Muscle layer of colon (tissue), 2 donors: ENCODE results near the gene NIT2.
"Not testable (repeated sequence)": the region's sequence is repeated elsewhere in the genome, so short reads cannot be mapped to it uniquely, and the experiment has no call there.

Experiments
- H3K27ac ChIP-seq: one replicate; pipeline ENCODE4 v1.7.0; 2013; ENCODE audit warnings: low read depth, mild to moderate bottlenecking, low read length, moderate library complexity
- H3K27me3 ChIP-seq, 2 donors: one replicate each; pipeline ENCODE4 v1.7.0; 2013; ENCODE audit warnings: low read length in 2 of 2, mild to moderate bottlenecking in 2 of 2; ENCODE audit not compliant: insufficient read depth in 2 of 2, control insufficient read depth in 1 of 2
- H3K36me3 ChIP-seq: one replicate; pipeline ENCODE4 v1.7.0; 2013; ENCODE audit warnings: mild to moderate bottlenecking, low read length; ENCODE audit not compliant: insufficient read depth
- H3K4me1 ChIP-seq: one replicate; pipeline ENCODE4 v1.7.0; 2013; ENCODE audit warnings: mild to moderate bottlenecking, low read length; ENCODE audit not compliant: insufficient read depth
- H3K4me3 ChIP-seq, 2 donors: one replicate each; pipeline ENCODE4 v1.7.0; 2013; ENCODE audit warnings: low read length in 2 of 2, low read depth in 1 of 2, mild to moderate bottlenecking in 1 of 2, moderate library complexity in 1 of 2
- H3K9ac ChIP-seq: one replicate; pipeline ENCODE4 v1.7.0; 2013; ENCODE audit warnings: low read length
- H3K9me3 ChIP-seq: one replicate; pipeline ENCODE4 v1.7.0; 2013; ENCODE audit warnings: mild to moderate bottlenecking, low read length
- donor health status: abdominal sarcoma.
- donor health status: Adenocarcinoma of cecum.

The NIT2 gene

DNA sequence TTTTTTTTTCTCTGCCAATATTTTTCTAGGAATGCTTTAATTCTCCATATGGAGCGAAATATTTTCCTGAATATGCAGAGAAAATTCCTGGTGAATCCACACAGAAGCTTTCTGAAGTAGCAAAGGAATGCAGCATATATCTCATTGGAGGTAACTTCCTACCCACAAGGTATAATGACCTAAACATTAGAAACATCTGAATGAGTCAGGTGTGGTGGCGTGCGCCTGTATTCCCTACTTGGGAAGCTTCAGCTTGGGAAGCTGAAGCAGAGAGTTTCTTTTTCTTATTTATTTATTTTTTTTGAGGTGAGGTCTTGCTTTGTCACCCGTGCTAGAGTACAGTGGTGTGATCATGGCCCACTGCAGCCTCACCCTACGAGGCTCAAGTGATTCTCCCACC lies 5.2 kb downstream of the NIT2 start:
- Histone ChIP-seq H3K27ac (no peak overlapping the region), H3K36me3 (peaks cover 28% of the 10 kb centered on the region), H3K4me1 (peaks cover 9% of the 10 kb centered on the region), H3K9ac (no peak overlapping the region), H3K27me3 (no peaks in the 10 kb centered on the region), H3K9me3 (peaks cover 4% of the 10 kb centered on the region), H3K4me3 (no peak overlapping the region)

DNA sequence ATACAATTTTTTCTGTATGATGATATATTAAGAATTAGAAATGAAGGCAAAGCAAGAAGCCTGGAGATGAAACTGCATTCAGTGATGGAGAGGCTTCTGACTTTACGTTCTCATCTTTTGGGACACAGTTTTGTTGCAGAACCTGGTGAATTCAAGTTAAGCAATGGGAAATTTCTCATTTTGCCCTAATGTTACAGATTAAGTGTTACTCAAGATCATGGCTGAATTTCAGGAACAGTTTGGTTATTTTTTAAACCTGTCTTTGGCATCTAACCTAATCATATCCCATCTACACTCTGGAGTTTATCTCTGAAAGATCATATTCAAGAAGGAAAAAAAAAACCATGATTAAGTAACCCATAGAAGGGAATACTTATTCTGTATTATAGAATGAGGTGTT lies 6.0 kb downstream of the NIT2 start:
- H3K36me3 ChIP-seq = peaks cover 33% of the 10 kb centered on the region
- H3K9me3 ChIP-seq = peaks cover 4% of the 10 kb centered on the region

GRCh38 chr3:100348727-100349126 lies 14.2 kb downstream of the NIT2 start:
- Histone ChIP-seq H3K36me3 (peaks cover 59% of the 10 kb centered on the region), H3K27ac (no peak overlapping the region), H3K4me1 (no peaks in the 10 kb centered on the region), H3K27me3 (no peaks in the 10 kb centered on the region), H3K9ac (no peak overlapping the region), H3K4me3 (no peak overlapping the region), H3K9me3 (no peaks in the 10 kb centered on the region)

More for the DNA sequence above, 6.0 kb downstream of the NIT2 start:
- Histone ChIP-seq H3K4me1 (peaks cover 5% of the 10 kb centered on the region), H3K27ac (no peak overlapping the region), H3K9ac (no peak overlapping the region), H3K27me3 (no peaks in the 10 kb centered on the region), H3K4me3 (no peak overlapping the region)

DNA sequence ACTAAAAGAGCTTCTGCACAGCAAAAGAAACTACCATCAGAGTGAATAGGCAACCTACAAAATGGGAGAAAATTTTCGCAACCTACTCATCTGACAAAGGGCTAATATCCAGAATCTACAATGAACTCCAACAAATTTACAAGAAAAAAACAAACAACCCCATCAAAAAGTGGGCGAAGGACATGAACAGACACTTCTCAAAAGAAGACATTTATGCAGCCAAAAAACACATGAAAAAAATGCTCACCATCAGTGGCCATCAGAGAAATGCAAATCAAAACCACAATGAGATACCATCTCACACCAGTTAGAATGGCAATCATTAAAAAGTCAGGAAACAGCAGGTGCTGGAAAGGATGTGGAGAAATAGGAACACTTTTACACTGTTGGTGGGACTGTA lies 17.2 kb downstream of the NIT2 start:
- H3K9me3 ChIP-seq, H3K27me3 ChIP-seq, H3K9ac ChIP-seq, H3K4me3 ChIP-seq, H3K4me1 ChIP-seq, H3K27ac ChIP-seq: not testable (repeated sequence)
- peaks cover 64% of the 10 kb centered on the region for H3K36me3 ChIP-seq

GRCh38 chr3:100352296-100353231 lies 18.0 kb downstream of the NIT2 start:
- H3K9ac ChIP-seq = no peak overlapping the region
- H3K4me3 ChIP-seq = no peak overlapping the region
- no peaks in the 10 kb centered on the region for H3K9me3 ChIP-seq
- no peaks in the 10 kb centered on the region for H3K4me1 ChIP-seq
- H3K27me3 ChIP-seq = no peaks in the 10 kb centered on the region
- peaks cover 62% of the 10 kb centered on the region for H3K36me3 ChIP-seq
- H3K27ac ChIP-seq = no peak overlapping the region

GRCh38 chr3:100354850-100355249 lies 20.3 kb downstream of the NIT2 start:
- H3K4me3 ChIP-seq = no peak overlapping the region
- H3K9ac ChIP-seq = no peak overlapping the region
- no peaks in the 10 kb centered on the region for H3K27me3 ChIP-seq
- peaks cover 44% of the 10 kb centered on the region for H3K36me3 ChIP-seq
- H3K9me3 ChIP-seq = no peaks in the 10 kb centered on the region
- no peaks in the 10 kb centered on the region for H3K4me1 ChIP-seq
- H3K27ac ChIP-seq = no peak overlapping the region

GRCh38 chr3:100358413-100358812 lies 23.9 kb downstream of the NIT2 start:
- Histone ChIP-seq H3K27ac (no peak overlapping the region), H3K4me1 (no peaks in the 10 kb centered on the region)

GRCh38 chr3:100359035-100359434 lies 24.5 kb downstream of the NIT2 start:
- no peaks in the 10 kb centered on the region for H3K4me1 ChIP-seq
- peaks cover 24% of the 10 kb centered on the region for H3K36me3 ChIP-seq
- H3K27ac ChIP-seq = no peak overlapping the region
- H3K9me3 ChIP-seq = no peaks in the 10 kb centered on the region
- H3K9ac ChIP-seq = no peak overlapping the region
- H3K4me3 ChIP-seq = no peak overlapping the region
- H3K27me3 ChIP-seq = no peaks in the 10 kb centered on the region

More at GRCh38 chr3:100358413-100358812, 23.9 kb downstream of the NIT2 start:
- H3K9me3 ChIP-seq = no peaks in the 10 kb centered on the region
- no peak overlapping the region for H3K9ac ChIP-seq
- no peaks in the 10 kb centered on the region for H3K27me3 ChIP-seq
- peaks cover 30% of the 10 kb centered on the region for H3K36me3 ChIP-seq
- H3K4me3 ChIP-seq = no peak overlapping the region

- no peak overlapping the region for H3K9ac ChIP-seq
- no peak overlapping the region for H3K4me3 ChIP-seq
- no peaks in the 10 kb centered on the region for H3K4me1 ChIP-seq
- H3K9me3 ChIP-seq = no peaks in the 10 kb centered on the region
- peaks cover 21% of the 10 kb centered on the region for H3K36me3 ChIP-seq
- H3K27me3 ChIP-seq = no peaks in the 10 kb centered on the region
- no peak overlapping the region for H3K27ac ChIP-seq
Measured at GRCh38 chr3:100360757-100361496, 26.4 kb downstream of the NIT2 start.

GRCh38 chr3:100361897-100362296 lies 27.3 kb downstream of the NIT2 start:
- no peak overlapping the region for H3K9ac ChIP-seq
- H3K4me3 ChIP-seq = no peak overlapping the region
- H3K4me1 ChIP-seq = no peaks in the 10 kb centered on the region
- H3K36me3 ChIP-seq = peaks cover 31% of the 10 kb centered on the region
- H3K27ac ChIP-seq = no peak overlapping the region
- no peaks in the 10 kb centered on the region for H3K9me3 ChIP-seq
- H3K27me3 ChIP-seq = no peaks in the 10 kb centered on the region

- Histone ChIP-seq H3K9ac (no peak overlapping the region), H3K36me3 (peaks cover 43% of the 10 kb centered on the region)
Measured at GRCh38 chr3:100364421-100364820, 29.9 kb downstream of the NIT2 start.

More at GRCh38 chr3:100364421-100364820, 29.9 kb downstream of the NIT2 start:
- no peak overlapping the region for H3K4me3 ChIP-seq
- H3K27me3 ChIP-seq = no peaks in the 10 kb centered on the region
- no peaks in the 10 kb centered on the region for H3K9me3 ChIP-seq
- no peak overlapping the region for H3K27ac ChIP-seq
- H3K4me1 ChIP-seq = no peaks in the 10 kb centered on the region
